Stimulated activated CD4-positive, alpha-beta T cell treated with anti-CD3 and anti-CD28 coated beads, Interleukin-2, amount 100 ng/mL, for 4 hours (primary cell): ENCODE results near the gene MKLN1.
A peak's percentile ranks its signal among the peaks of the same experiment; 100 is the strongest.

Experiments
- DNase-seq: peaks from one replicate; pipeline ENCODE4 v3.0.0-alpha.2; 2020; ENCODE audit warnings: low read depth

The MKLN1 gene

GRCh38 chr7:131466735-131467365, 139.2 kb downstream of the MKLN1 start:
- no peak for DNase-seq

- DNase-seq, result no peak
Measured at GRCh38 chr7:131467788-131468187, 140.1 kb downstream of the MKLN1 start.

GRCh38 chr7:131471250-131472004, 143.8 kb downstream of the MKLN1 start:
- DNase-seq, result no peak

- no peak for DNase-seq
Measured at GRCh38 chr7:131476740-131477139, 149.1 kb downstream of the MKLN1 start.

- no peak for DNase-seq
Measured at GRCh38 chr7:131480384-131481315, 153.0 kb downstream of the MKLN1 start.

GRCh38 chr7:131482800-131483199, 155.1 kb downstream of the MKLN1 start:
- DNase-seq, result no peak

- no peak for DNase-seq
Measured at GRCh38 chr7:131483586-131483985, 155.9 kb downstream of the MKLN1 start.

GRCh38 chr7:131486346-131486745, 158.7 kb downstream of the MKLN1 start:
- DNase-seq, result no peak

- no peak for DNase-seq
Measured at GRCh38 chr7:131487217-131487616, 159.5 kb downstream of the MKLN1 start.

GRCh38 chr7:131488361-131488760, 160.7 kb downstream of the MKLN1 start:
- DNase-seq, result no peak

- DNase-seq, result no peak
Measured at GRCh38 chr7:131489196-131489595, 161.5 kb downstream of the MKLN1 start.

GRCh38 chr7:131489881-131490280, 162.2 kb downstream of the MKLN1 start:
- no peak for DNase-seq

GRCh38 chr7:131493081-131493480, 165.4 kb downstream of the MKLN1 start:
- no peak for DNase-seq

GRCh38 chr7:131493581-131493980, 165.9 kb downstream of the MKLN1 start:
- DNase-seq, result no peak

GRCh38 chr7:131494182-131494581, 166.5 kb downstream of the MKLN1 start:
- DNase-seq, result no peak

- DNase-seq, result no peak
Measured at GRCh38 chr7:131495669-131496498, 168.2 kb downstream of the MKLN1 start.

- no peak for DNase-seq
Measured at GRCh38 chr7:131497454-131497853, 169.8 kb downstream of the MKLN1 start.

- DNase-seq, result no peak
Measured at GRCh38 chr7:131498237-131498885, 170.7 kb downstream of the MKLN1 start.

- DNase-seq, result no peak
Measured at GRCh38 chr7:131499801-131500200, 172.1 kb downstream of the MKLN1 start.

- DNase-seq, result no peak
Measured at GRCh38 chr7:131500357-131500756, 172.7 kb downstream of the MKLN1 start.

- peak; percentile 41 for DNase-seq
Measured at GRCh38 chr7:131501422-131501821, 173.7 kb downstream of the MKLN1 start.
